GM18508 (cell line): ENCODE measurements around the gene GNPAT.

Experiments used
- ATAC-seq: cut with Tn5 transposase; IDR thresholded peaks from one replicate; pipeline ENCODE4 v1.9.1; 2021; ENCODE audit warnings: moderate number of reproducible peaks; ENCODE audit not compliant: insufficient read depth, unreplicated experiment

GNPAT gene

DNA sequence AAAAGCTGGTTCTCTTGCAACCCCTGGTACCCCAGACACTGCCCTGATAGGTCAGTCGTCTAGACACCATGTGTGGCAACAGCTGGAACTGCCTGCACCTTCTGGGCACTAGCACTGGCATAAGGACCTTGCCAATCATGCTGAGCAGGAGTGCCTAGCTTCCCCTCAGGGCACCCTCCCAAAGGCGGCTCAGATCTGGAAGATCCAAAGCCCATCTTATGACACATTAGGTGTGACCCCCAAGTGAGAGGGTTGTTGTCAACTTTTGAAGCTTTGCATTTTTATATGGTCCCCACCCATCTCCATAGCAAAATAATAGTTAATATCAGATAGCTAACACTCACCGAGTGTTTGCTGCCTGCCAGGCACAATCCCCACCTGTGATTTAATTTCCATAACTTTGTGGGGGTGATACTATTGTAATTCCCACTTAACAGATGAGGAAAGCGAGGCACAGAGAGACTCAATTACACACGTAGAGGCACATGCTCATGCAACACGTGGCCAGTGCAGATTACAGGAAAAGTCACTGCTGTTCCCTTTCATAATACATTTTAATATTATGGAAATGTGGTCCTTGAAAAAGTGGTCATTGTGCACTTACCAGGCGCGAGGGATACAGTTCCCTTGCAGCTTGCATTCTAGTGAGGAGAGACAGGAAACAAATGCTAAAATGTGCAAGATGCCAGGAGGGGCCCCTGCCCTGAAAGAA is 70.9 kb downstream of the GNPAT start:
- no peak for ATAC-seq

- no peak for ATAC-seq
Measured at GRCh38 chr1:231312432-231312788, 71.4 kb downstream of the GNPAT start.

GRCh38 chr1:231313661-231314060 is 72.6 kb downstream of the GNPAT start:
- no peak for ATAC-seq

- no peak for ATAC-seq
Measured at GRCh38 chr1:231315887-231316286, 74.9 kb downstream of the GNPAT start.

DNA sequence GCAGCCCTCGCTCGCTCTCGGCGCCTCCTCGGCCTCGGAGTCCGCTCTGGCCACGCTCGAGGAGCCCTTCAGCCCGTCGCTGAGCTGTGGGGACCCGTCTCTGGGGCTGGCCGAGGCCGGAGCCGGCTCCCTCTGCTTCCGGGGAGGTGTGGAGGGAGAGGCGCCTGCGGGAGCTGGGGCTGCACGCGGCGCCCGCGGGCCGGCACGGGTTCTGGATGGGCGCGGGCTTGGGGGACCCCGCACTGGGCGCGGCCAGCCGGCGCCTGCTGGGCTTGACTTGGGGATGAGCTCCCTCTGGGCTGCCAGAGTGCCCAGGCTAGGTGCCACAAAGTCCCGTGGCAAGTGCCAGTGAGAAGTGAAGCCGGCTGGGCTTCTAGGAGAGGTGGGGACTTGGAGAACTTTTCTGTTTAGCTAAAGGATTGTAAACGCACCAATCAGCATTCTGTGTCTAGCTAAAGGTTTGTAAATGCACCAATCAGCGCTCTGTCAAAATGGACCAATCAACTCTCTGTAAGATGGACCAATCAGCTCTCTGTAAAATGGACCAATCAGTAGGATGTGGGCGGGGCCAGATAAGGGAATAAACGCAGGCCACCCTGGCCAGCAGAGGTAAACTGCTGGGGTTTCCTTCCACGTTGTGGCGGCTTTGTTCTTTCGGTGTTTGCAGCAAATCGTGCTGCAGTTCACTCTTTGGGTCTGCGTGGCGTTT is 76.4 kb downstream of the GNPAT start:
- no peak for ATAC-seq

DNA sequence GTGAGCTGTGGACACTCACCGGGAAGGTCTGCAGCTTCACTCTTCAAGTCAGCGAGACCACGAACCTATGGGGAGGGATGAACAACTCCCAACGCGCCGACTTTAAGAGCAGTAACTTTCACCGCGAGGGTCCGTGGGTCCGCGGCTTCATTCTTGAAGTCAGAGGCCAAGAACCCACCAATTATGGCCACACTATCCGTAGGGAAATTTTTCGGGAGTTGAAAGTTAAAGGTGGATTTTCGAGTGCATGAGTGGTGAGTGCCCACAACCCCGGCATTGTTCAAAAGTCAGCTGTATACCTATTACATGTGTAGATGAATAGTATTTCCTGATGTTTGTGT is 77.0 kb downstream of the GNPAT start:
- ATAC-seq: no peak

GRCh38 chr1:231318568-231318967 is 77.6 kb downstream of the GNPAT start:
- ATAC-seq: no peak

GRCh38 chr1:231319080-231319479 is 78.1 kb downstream of the GNPAT start:
- ATAC-seq: no peak

GRCh38 chr1:231322880-231323530 is 82.0 kb downstream of the GNPAT start:
- ATAC-seq: no peak

- no peak for ATAC-seq
Measured at GRCh38 chr1:231324660-231325059, 83.6 kb downstream of the GNPAT start.

- ATAC-seq: no peak
Measured at GRCh38 chr1:231326248-231326647, 85.2 kb downstream of the GNPAT start.
